ENCODE data around the gene PNLIP.

PNLIP gene

DNA sequence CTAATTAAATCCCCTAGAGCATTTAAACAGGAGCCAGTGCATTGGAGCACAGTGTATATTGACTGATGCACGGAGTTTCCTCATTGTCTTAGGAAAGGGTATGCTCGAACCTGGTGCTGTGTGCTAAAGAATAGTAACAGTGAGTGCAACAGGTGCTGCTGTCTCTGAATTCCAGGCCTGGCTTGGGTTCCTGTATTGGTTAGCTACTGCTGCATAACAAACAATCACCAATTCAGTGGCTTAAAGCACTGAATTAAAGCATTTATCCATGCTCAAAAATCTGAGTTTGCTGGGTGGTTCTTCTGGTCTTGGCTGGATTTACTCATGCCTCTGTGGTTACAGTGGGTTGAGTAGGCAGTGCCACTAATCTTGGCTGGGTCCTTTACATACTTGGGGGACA, 43.3 kb downstream of the PNLIP start:
- Histone ChIP-seq H3K4me1 (ENCODE audit: control insufficient read depth, insufficient read depth, low read length) (no peaks in the 10 kb centered on the region), H3K36me3 (ENCODE audit: control insufficient read depth, insufficient read depth, low read length) (no peaks in the 10 kb centered on the region), H3K9ac (ENCODE audit: low read length) (no peak overlapping the region), H3K27me3 (ENCODE audit: control insufficient read depth, insufficient read depth, low read length) (no peaks in the 10 kb centered on the region), H3K4me3 (ENCODE audit: low read length) (no peak overlapping the region), H3K27ac (ENCODE audit: low read depth, low read length) (no peak overlapping the region)

DNA sequence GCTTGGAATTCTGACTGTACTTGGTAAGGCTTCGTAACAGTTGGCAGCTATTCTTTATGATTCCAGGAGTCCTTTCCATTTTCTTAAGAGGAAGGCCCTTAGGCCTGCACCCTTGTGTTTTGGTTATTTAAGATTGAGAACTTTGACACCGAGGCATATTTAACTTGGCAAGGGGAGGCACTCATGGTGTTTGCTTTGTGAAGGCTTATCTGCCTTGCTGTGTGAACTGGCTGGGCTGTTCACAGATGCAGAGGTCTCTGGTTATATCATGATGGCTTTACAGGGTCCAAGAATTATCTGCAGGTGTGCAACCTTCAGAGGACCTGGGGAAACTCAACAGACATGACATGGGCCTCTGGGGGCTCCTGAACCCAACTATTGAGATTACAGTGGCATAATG, 44.2 kb downstream of the PNLIP start:
- H3K27me3 ChIP-seq (ENCODE audit: control insufficient read depth, insufficient read depth, low read length) = no peaks in the 10 kb centered on the region
- H3K27ac ChIP-seq (ENCODE audit: low read depth, low read length) = no peak overlapping the region

DNA sequence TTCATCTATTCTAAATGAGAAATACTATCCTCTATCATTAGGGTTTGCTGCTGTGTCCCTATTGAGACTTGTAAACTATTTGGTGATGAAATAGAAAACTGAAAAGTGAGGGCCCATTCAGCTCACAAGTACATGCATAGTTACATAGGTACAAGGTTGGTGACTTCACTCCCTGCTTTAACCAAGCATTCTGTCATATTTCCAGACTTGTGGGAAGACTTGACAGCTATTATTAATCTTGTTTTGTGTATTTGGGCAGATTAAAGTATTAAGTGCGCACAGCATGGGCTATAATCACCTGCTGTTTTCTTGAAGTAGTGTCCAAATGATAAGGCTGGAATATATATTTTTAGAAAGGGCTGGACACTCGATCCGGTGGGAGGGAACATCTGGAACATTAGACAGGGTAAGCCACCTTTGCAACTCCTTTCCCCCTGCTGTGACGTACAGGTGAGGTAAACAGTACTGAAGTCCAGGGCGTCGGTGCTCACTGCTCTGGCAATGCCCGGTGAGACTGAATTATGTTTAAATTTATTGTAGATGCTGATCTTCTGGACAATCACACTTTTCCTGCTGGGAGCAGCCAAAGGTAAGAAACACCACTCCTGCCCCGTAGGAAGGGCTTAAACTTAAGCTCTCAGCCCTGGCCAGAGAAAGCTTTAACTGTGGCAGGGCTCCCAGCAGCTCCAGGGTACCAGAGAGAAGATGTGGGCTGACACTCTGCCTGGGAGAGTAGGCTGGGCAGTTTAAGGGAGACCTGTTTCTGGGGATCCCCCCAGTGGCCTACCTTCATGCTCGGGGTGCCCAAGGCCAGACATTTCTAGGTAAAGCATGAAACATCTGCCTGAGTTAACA, 45.1 kb downstream of the PNLIP start, which contains the start of gene PNLIPRP1:
Gene PNLIPRP1, plus strand, starts transcription at position 370 of the 855 bp plus-strand sequence. Its CDS starts 171 bp downstream, at position 541.
- Histone ChIP-seq H3K27me3 (ENCODE audit: control insufficient read depth, insufficient read depth, low read length) (no peaks in the 10 kb centered on the region), H3K9ac (ENCODE audit: low read length) (no peak within 1 kb of the TSS), H3K27ac (ENCODE audit: low read depth, low read length) (no peak within 1 kb of the TSS), H3K36me3 (ENCODE audit: control insufficient read depth, insufficient read depth, low read length) (no peaks in the 10 kb centered on the region), H3K4me3 (ENCODE audit: low read length) (no peak within 1 kb of the TSS), H3K4me1 (ENCODE audit: control insufficient read depth, insufficient read depth, low read length) (no peaks in the 10 kb centered on the region)

More for the DNA sequence above, 44.2 kb downstream of the PNLIP start:
- Histone ChIP-seq H3K9ac (ENCODE audit: low read length) (no peak overlapping the region), H3K36me3 (ENCODE audit: control insufficient read depth, insufficient read depth, low read length) (no peaks in the 10 kb centered on the region), H3K4me3 (ENCODE audit: low read length) (no peak overlapping the region), H3K4me1 (ENCODE audit: control insufficient read depth, insufficient read depth, low read length) (no peaks in the 10 kb centered on the region)

DNA sequence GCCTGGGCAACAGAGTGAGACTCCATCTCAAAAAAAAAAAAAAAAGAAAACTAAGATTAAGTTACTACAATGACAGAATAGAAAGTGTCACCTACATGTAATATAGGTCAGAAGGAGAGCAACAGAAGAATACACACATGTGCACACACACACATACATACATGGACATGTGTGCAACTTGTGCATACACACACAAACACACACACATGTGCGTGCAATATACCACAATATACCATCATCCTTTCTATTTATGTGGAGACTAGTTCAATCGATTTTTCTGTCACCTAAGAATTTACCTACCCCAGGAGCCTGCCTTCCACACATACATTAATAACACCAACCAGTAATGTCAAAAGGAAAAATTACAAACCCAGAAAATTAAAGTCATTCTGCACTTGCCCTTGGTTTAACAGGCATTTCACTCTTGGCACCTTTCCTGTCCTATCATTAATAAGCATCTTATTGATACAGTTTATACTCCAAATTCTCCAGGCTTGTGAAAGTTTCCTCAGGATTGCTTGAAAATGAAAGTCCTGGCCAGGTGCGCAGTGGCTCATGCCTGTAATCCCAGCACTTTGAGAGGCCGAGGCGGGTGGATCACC, 47.5 kb downstream of the PNLIP start:
- Histone ChIP-seq H3K27me3 (ENCODE audit: control insufficient read depth, insufficient read depth, low read length) (no peaks in the 10 kb centered on the region), H3K9ac (ENCODE audit: low read length) (no peak overlapping the region), H3K27ac (ENCODE audit: low read depth, low read length) (no peak overlapping the region), H3K36me3 (ENCODE audit: control insufficient read depth, insufficient read depth, low read length) (no peaks in the 10 kb centered on the region), H3K4me3 (ENCODE audit: low read length) (no peak overlapping the region), H3K4me1 (ENCODE audit: control insufficient read depth, insufficient read depth, low read length) (no peaks in the 10 kb centered on the region)

DNA sequence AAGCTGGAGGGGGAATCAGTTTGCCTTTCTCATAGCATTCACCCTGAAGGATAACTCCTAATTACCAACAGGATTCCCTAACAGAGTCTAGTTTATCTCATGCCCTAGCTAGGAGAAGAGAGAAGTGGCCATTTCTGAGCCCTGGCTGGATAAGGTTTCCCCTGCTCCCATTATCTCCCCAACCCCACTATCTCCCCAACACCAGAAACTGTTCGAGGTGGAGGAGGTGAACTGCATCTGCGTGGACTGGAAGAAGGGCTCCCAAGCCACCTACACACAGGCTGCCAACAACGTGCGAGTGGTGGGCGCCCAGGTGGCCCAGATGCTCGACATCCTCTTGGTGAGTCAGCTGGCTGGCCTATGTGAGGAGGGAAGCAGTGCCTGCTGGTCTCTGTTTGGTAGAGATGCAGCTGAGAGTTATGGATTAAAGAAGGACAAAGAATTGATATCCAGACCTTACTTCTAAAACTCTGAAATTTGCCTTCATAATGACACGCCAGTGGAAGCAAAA, 48.8 kb downstream of the PNLIP start:
- H3K36me3 ChIP-seq (ENCODE audit: control insufficient read depth, insufficient read depth, low read length) = no peaks in the 10 kb centered on the region
- no peak overlapping the region for H3K27ac ChIP-seq (ENCODE audit: low read depth, low read length)
- no peak overlapping the region for H3K9ac ChIP-seq (ENCODE audit: low read length)
- H3K4me3 ChIP-seq (ENCODE audit: low read length) = no peak overlapping the region
- H3K27me3 ChIP-seq (ENCODE audit: control insufficient read depth, insufficient read depth, low read length) = no peaks in the 10 kb centered on the region
- no peaks in the 10 kb centered on the region for H3K4me1 ChIP-seq (ENCODE audit: control insufficient read depth, insufficient read depth, low read length)

DNA sequence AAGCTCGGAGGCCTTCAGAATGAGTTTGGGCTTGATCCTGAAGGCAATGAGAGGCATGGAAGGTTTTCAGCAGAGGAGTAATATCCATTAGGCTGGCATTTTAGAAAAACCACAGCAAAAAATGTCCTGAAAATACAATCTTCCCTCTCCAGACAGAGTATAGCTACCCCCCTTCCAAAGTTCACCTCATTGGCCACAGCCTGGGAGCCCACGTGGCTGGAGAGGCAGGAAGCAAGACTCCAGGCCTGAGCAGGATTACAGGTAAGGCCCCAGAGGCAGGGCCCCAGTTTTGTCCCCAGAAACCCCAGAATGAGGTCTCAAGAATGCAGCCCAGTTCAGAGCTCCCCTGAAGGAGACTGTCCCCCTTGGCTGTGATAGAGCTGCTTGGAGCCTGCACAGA, 50.3 kb downstream of the PNLIP start:
- Histone ChIP-seq H3K9ac (ENCODE audit: low read length) (no peak overlapping the region), H3K27ac (ENCODE audit: low read depth, low read length) (no peak overlapping the region), H3K27me3 (ENCODE audit: control insufficient read depth, insufficient read depth, low read length) (no peaks in the 10 kb centered on the region), H3K36me3 (ENCODE audit: control insufficient read depth, insufficient read depth, low read length) (no peaks in the 10 kb centered on the region), H3K4me3 (ENCODE audit: low read length) (no peak overlapping the region), H3K4me1 (ENCODE audit: control insufficient read depth, insufficient read depth, low read length) (no peaks in the 10 kb centered on the region)

DNA sequence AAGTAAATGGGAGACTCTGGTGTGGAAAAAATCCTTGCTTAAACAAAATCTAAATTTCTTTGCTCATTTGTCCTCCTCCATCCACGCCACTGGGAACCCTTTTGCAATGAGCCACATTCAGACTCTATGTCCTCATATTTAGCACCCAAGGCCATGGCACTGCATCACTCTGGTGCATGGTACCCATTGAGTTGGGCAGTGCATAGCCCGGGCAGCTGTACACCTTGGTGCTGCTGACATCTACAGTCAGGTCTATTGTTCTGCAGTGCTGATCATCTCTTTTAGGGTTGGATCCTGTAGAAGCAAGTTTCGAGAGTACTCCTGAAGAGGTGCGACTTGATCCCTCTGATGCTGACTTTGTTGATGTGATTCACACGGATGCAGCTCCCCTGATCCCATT, 51.8 kb downstream of the PNLIP start:
- no peak overlapping the region for H3K27ac ChIP-seq (ENCODE audit: low read depth, low read length)
- no peaks in the 10 kb centered on the region for H3K36me3 ChIP-seq (ENCODE audit: control insufficient read depth, insufficient read depth, low read length)
- H3K4me3 ChIP-seq (ENCODE audit: low read length) = no peak overlapping the region
- H3K27me3 ChIP-seq (ENCODE audit: control insufficient read depth, insufficient read depth, low read length) = no peaks in the 10 kb centered on the region
- H3K4me1 ChIP-seq (ENCODE audit: control insufficient read depth, insufficient read depth, low read length) = no peaks in the 10 kb centered on the region
- no peak overlapping the region for H3K9ac ChIP-seq (ENCODE audit: low read length)

DNA sequence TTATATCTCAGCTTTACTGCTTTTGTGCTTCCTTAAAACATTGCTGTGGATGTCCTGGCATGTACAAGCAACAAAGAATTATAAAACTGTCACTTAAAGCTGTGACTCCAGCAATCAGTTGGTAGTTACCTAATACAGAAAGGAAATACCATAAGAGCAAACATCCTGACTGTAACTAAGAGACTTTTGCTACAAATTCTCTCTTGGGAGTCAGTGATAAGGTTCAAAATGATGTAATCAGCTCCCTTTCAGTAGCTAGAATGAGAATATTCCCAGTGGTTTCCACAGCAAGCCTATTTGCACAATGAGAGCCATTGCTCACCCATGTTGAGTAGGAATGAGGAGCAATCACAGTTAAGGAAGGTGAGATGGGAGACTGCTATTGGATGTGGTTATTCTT, 52.6 kb downstream of the PNLIP start:
- Histone ChIP-seq H3K27ac (ENCODE audit: low read depth, low read length) (no peak overlapping the region), H3K9ac (ENCODE audit: low read length) (no peak overlapping the region), H3K4me3 (ENCODE audit: low read length) (no peak overlapping the region), H3K4me1 (ENCODE audit: control insufficient read depth, insufficient read depth, low read length) (no peaks in the 10 kb centered on the region), H3K36me3 (ENCODE audit: control insufficient read depth, insufficient read depth, low read length) (no peaks in the 10 kb centered on the region), H3K27me3 (ENCODE audit: control insufficient read depth, insufficient read depth, low read length) (no peaks in the 10 kb centered on the region)

DNA sequence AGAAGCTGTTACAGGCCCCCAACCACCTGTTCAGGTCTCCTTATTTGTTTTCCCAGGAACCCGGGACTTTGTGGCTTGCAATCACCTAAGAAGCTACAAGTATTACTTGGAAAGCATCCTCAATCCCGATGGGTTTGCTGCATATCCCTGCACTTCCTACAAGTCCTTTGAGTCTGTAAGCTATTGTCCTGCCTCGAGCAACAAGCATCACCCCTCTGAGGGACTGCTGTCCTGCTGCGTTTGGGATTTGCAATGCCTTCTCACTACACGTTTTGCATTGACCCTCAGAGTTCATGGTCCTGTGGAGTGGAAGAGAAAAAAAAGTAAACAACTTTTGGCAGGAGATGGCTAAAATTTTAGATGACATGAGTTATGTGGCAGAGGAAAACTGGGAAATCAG, 54.3 kb downstream of the PNLIP start:
- no peak overlapping the region for H3K4me3 ChIP-seq (ENCODE audit: low read length)
- no peak overlapping the region for H3K9ac ChIP-seq (ENCODE audit: low read length)
- H3K27ac ChIP-seq (ENCODE audit: low read depth, low read length) = no peak overlapping the region
- no peaks in the 10 kb centered on the region for H3K36me3 ChIP-seq (ENCODE audit: control insufficient read depth, insufficient read depth, low read length)
- H3K4me1 ChIP-seq (ENCODE audit: control insufficient read depth, insufficient read depth, low read length) = no peaks in the 10 kb centered on the region
- H3K27me3 ChIP-seq (ENCODE audit: control insufficient read depth, insufficient read depth, low read length) = no peaks in the 10 kb centered on the region

DNA sequence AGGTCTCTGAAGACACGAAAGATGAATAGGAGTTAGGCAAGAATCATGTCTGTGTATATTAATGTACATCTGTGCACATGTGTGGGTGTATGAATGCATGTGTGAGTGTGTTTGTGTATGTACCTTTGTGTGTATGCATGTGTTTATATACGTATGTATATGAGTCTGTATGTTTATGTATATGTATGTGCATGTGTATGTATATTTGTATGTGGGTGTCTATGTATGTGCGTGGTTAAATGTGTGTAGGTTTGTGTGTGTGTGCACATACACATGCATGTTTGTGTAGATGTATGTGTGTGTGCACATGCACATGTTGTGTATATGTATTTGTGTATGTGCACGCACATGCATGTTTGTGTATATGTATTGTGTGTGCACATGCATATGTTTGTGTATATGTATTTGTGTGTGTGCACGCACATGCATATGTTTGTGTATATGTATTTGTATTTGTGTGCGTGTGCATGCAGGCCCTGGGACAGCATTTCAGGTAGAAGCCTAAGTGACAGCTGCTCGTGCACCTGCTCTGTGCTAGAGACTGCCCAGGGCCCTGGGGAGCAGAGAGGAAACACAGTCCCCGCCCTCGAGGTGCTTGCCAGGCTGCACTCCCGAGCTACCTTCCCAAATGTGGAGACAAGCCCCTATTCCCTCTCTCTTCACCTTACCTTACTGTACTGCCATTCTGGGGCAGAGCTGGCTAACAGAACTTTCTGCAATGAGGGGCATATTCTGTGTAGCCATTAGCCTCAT, 57.1 kb downstream of the PNLIP start:
- Histone ChIP-seq H3K4me1 (ENCODE audit: control insufficient read depth, insufficient read depth, low read length) (no peaks in the 10 kb centered on the region), H3K27me3 (ENCODE audit: control insufficient read depth, insufficient read depth, low read length) (no peaks in the 10 kb centered on the region), H3K36me3 (ENCODE audit: control insufficient read depth, insufficient read depth, low read length) (no peaks in the 10 kb centered on the region), H3K9ac (ENCODE audit: low read length) (no peak overlapping the region), H3K27ac (ENCODE audit: low read depth, low read length) (no peak overlapping the region), H3K4me3 (ENCODE audit: low read length) (no peak overlapping the region)

DNA sequence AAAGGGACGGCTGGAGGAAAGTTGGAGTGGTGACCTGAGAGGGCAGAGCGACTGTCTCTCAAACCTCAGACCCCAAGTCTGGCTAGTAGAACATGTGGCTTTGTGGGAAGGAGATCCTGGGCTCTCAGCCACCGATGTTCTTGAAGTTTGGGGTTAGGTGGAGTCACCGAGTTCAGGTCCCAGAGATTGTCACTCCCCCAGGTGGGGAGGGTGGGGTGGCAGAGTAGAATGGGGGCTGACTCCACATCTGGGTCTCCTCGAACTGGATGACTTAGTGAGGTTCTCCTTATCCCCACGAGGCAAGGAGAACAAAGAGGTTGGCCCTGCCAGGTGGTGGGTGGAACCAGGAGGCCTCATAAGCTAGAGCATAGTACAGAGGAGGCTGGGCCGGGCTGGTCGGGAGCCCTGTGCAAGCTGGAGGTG, 60.3 kb downstream of the PNLIP start:
- no peaks in the 10 kb centered on the region for H3K4me1 ChIP-seq (ENCODE audit: control insufficient read depth, insufficient read depth, low read length)
- H3K4me3 ChIP-seq (ENCODE audit: low read length) = no peak overlapping the region
- no peak overlapping the region for H3K27ac ChIP-seq (ENCODE audit: low read depth, low read length)
- H3K36me3 ChIP-seq (ENCODE audit: control insufficient read depth, insufficient read depth, low read length) = no peaks in the 10 kb centered on the region
- no peaks in the 10 kb centered on the region for H3K27me3 ChIP-seq (ENCODE audit: control insufficient read depth, insufficient read depth, low read length)
- H3K9ac ChIP-seq (ENCODE audit: low read length) = no peak overlapping the region

DNA sequence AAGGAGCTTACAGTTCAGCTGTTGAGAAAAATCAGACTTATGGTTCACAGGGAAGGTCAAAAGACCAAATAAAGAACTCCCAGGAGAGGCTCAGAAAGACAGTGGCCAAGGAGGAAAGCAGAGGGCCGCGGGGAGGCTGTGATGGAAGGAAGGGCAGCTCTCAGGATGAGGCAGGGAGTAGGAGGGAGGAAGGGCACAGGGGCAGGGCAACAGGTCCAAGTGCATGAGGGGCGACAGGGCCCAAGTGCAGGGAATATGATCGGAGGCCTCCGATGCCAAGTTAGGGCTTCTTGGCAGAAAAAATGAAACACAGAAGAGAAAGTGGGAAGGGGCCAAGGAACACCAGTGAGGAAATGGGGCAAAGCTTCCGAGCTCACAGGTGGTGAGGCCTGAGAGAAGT, 61.6 kb downstream of the PNLIP start:
- Histone ChIP-seq H3K4me1 (ENCODE audit: control insufficient read depth, insufficient read depth, low read length) (no peaks in the 10 kb centered on the region), H3K9ac (ENCODE audit: low read length) (no peak overlapping the region), H3K27ac (ENCODE audit: low read depth, low read length) (no peak overlapping the region), H3K4me3 (ENCODE audit: low read length) (no peak overlapping the region), H3K36me3 (ENCODE audit: control insufficient read depth, insufficient read depth, low read length) (no peaks in the 10 kb centered on the region), H3K27me3 (ENCODE audit: control insufficient read depth, insufficient read depth, low read length) (no peaks in the 10 kb centered on the region)

All from rectal smooth muscle tissue (tissue), 1 donor.